Ecto neural progenitor cell (in vitro differentiated cells): ENCODE results near the gene EWSR1.

Experiments
- DNase-seq: peaks from one replicate; pipeline ENCODE4 v3.0.0-alpha.2; 2018; ENCODE audit warnings: low spot score

The EWSR1 gene

DNA sequence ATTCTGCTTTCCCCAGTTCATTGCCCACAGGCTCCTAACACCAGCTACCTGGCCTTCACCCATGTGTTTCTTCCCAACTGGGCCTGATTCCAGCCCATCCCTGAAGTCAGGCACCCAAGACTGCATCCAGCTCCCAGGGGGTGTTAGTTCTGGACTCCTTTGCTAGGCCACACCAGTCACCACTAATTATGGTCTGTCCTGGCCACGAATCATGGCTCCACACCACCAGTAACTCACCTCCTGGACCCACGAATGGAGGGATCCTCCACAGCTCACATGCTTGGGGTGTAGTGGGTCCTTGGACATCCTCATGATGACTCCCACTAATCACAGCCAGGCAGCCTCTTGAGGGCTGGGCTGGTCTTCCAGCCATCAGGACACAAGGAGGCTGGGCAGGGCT lies 51.0 kb downstream of the EWSR1 start:
- DNase-seq, result no peak

GRCh38 chr22:29320546-29320945 lies 52.5 kb downstream of the EWSR1 start:
- no peak for DNase-seq

DNA sequence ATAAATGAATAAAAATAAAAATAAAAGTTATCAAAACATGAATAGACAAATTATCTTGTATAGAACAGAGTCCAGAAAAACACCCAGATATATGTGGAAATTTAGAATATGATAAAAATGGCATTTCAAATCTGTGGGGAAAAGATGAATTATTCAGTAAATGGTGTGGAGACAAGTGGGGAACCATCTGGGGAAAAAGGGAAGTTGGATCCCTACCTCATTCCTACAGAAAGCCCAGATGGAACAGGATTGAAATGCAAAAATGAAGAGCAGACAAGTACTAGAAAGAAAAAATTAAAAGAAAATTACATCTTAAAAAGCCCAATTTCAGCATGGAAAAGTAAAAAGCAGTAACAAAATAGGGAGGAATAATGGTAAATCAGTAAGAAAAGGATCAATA lies 55.6 kb downstream of the EWSR1 start:
- no peak for DNase-seq

GRCh38 chr22:29325356-29325755 lies 57.3 kb downstream of the EWSR1 start:
- no peak for DNase-seq

DNA sequence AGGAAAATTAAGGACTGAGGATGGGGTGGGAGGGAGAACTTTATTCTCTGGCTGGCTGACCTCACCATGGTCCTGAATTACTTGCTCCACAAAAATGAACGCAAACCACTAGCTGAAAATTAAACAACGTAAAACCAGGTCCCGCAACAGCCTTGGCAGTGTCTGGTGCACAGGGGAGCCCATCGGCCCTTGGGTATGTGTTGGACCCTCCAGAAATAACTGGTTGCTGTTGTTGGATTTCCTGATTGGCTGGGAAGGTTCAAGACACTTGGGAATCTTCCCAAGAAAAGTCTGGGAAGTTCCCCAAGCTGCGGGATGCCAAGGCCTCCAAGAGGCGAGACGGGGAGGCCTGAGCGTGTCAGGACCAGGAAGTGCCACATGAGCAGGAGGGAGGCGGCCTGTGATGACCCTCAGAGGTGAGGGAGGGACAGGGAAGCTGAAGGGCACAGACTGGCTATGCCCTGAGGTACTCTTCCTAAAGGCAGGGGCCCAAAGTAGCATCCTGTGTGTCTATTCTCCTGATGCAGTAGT lies 57.8 kb downstream of the EWSR1 start:
- no peak for DNase-seq

DNA sequence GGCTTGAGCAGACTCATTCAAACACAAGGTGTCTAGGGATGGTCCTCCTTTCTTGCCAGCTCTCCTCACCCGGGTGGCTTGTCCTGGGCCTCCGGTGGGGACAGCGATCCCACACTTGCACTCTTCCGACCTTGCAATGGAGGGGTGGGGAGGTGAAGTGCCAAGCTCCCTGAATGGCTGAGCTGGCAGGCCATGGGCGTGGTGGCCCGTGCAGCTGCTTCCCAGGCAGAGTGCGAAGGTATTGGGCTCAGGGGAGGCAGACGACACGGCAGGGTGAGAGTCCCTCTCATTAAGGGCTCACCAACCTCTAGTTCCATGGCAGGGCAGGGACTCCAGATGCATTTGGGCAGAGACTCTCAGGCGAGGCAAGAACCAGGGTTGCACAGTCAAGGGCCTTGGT lies 58.4 kb downstream of the EWSR1 start:
- no peak for DNase-seq

- DNase-seq, result no peak
Measured at GRCh38 chr22:29327089-29327764, 59.2 kb downstream of the EWSR1 start.

DNA sequence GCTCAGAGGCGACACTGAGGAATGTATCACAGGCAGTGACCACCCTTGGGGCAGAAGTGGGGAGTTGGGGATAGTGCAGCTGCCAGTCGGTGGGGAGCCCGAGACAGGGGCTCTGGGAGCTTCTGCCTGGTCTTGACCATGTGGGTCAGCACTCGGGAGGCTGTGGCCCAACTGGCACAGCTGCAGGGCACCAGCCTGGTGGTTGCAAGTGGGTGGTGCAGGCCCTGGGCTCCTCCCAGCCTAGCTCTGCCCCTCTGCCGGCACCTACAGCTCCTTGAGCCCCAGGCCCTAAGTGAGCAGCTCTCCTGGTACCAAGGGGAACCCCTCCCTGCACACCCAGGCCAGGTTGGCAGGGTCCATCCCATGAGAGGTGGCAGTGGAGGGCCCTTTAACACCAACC lies 60.0 kb downstream of the EWSR1 start:
- DNase-seq, result no peak

DNA sequence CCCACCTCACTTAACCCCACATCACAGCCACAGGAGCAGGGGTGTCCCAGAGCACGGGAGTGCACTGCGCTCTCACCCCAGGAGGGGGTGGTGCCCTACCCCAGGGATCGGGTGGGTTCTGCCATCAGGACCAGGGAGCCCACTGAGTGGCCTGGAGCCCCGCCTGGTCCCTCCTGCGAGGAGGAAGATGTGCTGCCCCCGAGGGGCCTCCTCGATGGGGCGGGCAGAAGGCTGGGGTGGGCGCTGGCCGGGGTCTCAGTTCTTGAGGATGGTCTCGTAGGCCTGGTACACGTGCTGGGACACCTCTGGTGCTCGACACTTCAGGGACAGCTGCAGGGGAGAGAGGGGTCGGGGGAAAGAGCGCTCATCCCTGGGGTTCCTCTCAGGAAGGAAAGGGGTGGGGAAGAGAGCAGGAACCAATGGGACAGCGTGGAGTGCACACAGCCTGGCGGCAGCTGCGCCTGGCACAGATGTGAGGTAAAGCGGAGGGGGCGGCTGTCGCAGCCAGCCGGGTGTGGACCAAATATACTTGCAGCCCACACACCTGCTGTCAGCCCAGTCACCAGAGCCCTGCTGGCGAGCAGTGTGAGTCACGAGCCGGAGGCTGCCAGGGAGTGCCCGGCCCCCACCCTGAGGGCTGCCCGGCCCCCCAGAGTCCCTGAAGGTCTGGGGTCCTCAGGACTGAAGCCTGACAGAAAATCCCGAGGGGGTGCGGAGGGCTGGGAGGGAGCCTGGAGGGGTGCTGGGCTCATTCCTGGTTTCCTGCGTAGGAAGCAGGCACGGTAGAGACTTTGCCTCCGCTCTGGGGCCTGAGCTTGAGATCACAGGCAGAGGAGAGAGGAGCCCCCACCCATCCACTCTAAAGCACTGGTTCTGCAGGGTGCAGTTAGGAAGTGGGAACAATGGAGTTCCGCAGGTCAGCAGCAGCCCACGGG lies 60.8 kb downstream of the EWSR1 start:
- DNase-seq, result no peak

- no peak for DNase-seq
Measured at GRCh38 chr22:29329581-29329980, 61.5 kb downstream of the EWSR1 start.

DNA sequence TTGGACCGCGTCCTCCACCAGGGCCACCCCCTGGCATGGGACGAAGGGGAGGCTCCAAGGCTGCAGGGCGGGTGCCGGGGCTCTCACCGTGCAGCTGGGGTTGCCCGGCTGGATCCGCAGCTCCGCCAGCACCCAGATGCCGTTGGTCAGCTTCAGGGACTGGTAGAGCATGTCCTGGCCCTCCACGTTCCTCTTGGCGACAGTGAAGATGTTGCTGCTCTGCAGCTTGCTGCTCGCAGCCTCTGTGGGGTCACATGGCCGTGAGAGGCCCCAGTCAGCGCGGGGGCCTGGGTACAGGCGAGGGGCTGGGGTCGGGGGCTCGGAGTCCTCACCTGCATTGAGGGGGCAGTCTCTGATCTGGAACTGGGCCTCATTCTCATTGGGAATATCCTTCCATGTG lies 62.2 kb downstream of the EWSR1 start:
- no peak for DNase-seq

DNA sequence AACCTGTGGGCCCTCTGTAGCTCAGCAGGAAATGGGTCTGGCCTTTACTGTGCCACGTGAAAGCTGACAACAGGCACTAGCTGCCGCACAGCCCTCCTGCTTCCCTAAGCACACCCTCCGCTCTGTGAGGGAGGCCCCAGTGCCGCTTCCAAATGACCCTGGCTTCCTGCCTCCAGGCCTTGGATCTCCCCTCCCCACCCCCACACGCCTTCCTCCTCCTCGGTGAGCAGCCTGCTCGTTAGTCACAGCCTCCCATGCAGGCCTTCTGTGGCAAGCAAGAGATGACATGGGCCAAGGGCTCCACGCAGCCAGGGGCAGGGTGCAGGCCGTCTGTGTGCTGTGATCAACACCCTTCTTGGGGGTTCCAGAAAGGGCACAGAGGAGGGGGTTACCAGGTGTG lies 62.7 kb downstream of the EWSR1 start:
- no peak for DNase-seq

- no peak for DNase-seq
Measured at GRCh38 chr22:29331213-29331612, 63.1 kb downstream of the EWSR1 start.

GRCh38 chr22:29331658-29332300 lies 63.7 kb downstream of the EWSR1 start:
- no peak for DNase-seq

- DNase-seq, result no peak
Measured at GRCh38 chr22:29332886-29333496, 64.9 kb downstream of the EWSR1 start.

DNA sequence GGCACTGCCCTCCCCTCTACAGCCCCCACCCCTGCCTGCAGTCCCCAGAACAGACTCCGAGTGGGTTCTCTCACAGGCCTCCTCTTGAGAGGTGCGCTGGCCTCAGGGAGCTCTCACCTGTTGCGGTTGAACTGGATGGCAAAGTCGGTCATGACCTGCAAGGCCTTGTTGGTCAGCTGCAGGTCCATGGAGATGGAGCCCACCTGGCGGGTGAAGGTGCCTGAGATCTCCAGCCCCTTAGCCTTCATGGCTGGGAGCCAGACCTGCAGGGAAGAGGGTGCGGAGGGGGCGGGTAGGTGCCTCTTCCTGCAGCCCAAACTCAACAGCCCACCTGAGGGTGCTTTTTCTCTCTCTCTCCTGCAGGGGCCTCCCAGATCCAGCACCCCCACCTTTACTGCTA lies 66.1 kb downstream of the EWSR1 start:
- no peak for DNase-seq

- DNase-seq, result no peak
Measured at GRCh38 chr22:29334696-29335344, 66.8 kb downstream of the EWSR1 start.

GRCh38 chr22:29335656-29336055 lies 67.6 kb downstream of the EWSR1 start:
- no peak for DNase-seq

DNA sequence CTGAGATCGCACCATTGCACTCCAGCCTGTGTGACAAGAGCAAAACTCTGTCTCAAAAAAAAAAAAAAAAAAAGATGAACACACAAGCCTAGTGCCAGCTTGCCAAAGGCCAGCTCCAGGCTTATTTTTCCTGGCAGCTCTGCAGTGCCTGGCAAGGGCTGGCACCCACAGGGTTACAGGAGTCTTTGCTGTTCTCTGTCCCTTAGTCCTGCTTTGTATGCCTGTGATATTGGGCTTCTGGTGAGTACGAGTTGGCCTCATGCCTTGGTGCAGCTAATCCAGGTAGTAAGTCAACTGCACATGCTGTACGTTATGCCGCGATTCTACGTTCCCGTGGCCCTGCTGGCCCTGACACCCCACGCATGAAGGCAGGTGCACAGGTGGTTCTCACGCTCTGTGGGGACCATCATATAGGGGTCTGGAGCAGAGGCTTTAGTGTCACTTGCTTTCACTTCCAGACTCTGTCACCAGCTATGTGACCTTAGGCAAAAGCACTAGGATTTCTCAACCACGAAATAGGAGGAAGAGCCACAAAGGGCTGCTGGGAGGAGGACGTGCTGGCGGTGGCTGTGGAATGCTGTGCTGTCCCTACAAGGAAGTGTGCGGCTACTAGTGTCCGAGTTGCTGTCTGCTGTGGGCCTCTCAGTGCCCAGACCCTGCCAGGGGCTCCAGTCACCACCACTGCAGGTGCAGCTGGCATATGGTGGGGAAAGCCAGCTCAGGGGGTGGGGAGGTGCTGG lies 68.9 kb downstream of the EWSR1 start:
- DNase-seq, result no peak

DNA sequence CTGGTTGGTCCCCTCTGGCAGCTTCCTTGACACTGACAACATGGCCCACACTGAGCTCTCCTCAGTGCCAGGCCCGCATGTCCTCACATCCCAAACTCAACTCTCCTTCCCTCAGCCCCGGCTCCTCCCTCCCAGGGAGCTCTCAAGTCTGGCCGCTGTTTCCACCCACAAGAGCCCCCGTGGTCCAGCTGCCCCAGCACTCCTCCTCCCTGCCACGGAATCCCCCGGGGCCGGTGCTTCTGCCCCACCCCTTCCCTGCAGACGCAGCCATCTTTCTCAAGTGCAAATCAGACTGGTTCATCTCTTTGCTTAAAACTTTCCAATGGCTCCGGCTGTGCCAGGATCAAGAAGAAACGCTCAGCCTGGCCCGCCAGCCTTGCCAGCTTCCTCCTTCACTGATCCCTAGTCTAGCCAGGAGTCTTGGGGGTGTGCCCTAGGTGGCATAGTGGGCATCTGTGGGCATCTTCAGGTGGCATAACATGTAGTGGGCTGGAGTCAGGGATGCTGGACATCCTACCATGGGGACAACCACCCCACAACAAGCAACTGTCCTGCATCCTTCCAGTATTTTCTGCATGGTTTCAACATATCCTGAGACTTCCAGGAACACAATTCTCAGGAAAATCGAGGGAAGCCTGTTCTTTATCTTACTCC lies 69.7 kb downstream of the EWSR1 start:
- no peak for DNase-seq

GRCh38 chr22:29338398-29338797 lies 70.3 kb downstream of the EWSR1 start:
- DNase-seq, result no peak
